NCI-H524 treated with DMSO at 0.1 percent for 48 hours (cell line): ENCODE measurements around the gene GIPC2.
"Not testable (repeated sequence)": the region's sequence is repeated elsewhere in the genome, so short reads cannot be mapped to it uniquely, and the experiment has no call there.

ENCODE experiments used
- DNase-seq: peaks from one replicate; lab custom pipeline; 2025; lab: John Stamatoyannopoulos, UW

Gene GIPC2, protein sequence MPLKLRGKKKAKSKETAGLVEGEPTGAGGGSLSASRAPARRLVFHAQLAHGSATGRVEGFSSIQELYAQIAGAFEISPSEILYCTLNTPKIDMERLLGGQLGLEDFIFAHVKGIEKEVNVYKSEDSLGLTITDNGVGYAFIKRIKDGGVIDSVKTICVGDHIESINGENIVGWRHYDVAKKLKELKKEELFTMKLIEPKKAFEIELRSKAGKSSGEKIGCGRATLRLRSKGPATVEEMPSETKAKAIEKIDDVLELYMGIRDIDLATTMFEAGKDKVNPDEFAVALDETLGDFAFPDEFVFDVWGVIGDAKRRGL

DNA sequence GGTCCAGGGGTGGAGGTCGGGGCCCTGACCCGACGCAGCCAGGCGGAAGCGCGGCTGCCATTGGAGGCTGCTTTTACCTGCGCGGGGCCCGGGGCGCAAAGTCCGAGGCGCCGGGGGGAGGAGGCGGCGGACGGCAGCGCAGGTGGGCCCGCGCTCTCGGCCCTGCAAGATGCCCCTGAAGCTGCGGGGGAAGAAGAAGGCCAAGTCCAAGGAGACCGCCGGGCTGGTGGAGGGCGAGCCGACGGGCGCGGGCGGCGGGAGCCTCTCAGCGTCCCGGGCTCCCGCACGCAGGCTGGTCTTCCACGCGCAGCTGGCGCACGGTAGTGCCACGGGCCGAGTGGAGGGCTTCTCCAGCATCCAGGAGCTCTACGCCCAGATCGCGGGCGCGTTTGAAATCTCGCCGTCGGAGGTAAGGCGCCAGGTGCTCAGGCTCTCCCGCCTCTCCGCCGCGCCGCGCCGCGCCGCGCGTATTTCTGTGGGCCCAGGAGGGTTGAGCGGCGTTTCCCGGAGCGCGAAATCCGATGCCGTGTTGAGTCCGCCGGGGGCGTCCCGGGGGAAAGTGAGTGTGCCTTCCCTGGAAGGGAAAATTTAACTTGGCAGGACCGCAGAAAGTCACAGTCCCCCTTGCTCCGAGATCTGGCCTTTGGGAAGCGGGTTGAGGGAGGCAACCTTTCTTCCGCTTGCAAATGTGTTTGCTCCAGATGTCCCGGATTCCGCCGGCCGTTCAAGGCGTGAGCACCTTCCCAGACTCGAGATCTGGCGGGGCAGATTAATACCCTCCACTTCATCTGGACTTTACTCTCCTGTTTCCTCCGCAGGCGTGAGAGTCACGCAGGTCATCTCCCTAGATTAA lies at the start of gene GIPC2:
GIPC2 (plus strand) TSS at position 41 of the 853 bp plus-strand sequence; CDS start at position 170, 129 bp downstream.
- peak; percentile 24 for DNase-seq

DNA sequence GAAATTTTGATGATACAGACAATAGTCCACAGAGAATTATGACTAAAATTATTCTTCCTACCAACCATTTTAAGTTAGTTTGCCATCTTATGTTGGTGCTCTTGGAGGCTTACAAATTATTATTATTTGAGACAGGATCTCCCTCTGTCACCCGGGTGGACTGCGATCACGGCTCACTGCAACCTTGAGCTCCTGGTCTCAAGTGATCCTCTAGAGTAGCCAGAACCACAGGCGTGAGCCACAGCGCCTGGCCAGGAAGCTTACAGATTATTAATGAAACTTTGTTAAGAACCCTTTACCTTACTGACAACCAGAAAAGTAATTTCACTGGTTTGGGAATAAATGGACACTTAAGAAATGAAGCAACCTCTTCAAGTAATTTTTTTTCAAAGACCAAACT lies 49.0 kb upstream of the GIPC2 start:
- DNase-seq, result no peak

DNA sequence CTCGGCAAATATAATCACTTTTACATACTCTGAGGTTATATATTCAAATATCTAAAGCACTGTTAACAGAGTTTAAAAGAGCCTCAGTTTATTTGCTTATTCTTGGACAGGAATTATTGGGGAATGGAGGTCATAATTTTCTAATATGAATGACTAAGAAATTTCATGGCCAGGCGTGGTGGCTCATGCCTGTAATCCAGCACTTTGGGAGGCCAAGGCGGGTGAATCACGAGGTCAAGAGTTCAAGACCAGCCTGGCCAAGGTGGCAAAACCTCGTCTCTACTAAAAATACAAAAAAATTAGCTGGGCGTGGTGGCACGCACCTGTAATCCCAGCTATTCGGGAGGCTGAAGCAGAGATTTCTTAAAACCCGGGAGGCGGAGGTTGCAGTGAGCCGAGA lies 45.2 kb upstream of the GIPC2 start:
- not testable (repeated sequence) for DNase-seq

DNA sequence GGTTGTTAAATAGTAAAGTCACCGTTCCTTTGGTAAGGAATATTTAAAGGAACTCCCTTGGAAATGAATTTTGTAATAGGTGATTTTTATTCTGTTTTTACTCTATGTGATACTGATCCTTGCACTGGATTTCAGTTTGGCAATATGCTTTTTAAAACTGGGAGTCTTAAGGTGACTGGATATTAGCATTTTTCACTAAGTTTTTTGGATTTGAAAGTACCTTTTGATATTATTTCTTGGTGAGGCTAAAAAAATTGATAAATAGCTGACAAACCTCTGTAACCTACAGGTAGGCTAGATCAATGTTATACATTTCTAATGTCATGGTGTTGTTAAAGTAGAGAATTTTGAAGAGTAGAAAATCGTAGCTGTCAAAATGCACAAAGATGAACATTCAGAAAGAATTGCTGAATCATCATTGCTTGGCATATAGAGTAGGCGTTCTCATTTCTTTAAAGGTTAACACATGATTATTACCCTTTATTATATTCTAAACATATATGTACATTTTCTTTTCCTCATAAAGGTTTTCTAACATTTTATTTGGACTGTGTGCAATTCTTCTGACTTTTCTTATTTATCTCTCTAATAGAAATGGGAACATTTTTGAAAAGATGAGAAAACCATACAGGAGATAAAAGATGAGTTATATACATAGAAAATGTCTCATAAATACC lies 42.6 kb upstream of the GIPC2 start:
- DNase-seq, result no peak

DNA sequence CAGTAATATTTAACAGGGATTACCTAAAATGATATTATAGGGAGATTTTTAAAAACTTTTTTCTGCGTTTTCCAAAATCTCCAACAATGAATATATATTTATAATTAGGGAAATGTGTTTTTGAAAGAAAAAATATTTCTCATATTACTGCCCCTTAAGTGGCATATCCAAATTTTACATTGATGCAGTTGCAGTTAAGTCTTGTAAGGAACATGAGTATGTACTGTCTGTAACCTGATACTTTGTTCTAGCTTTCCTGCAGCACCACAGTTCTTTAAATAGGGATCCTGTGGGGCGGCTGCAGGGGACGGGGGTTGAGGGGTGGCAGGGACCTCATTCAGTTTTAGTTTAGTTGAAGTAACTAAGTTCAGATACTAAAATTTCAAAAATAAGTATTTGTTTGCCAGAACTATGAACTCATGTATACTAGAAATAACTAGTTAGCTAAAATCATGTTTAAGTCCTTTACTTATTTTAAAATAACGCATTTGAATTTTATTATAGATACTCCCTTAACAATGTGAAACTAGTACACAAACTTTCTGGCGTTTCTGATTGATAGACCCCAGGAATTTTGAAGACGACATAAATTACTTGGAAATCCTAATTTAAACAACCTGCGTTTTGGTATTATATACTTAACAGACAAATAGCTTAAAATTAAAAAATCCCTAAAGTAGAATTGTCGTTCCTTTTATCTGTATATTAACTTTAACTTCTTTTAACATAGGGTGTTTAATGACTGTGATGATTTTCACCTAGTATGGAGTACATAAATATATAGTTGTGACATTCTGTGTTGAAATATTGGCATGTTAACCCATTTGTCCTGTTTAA lies 41.7 kb upstream of the GIPC2 start:
- DNase-seq, result peak; percentile 16

DNA sequence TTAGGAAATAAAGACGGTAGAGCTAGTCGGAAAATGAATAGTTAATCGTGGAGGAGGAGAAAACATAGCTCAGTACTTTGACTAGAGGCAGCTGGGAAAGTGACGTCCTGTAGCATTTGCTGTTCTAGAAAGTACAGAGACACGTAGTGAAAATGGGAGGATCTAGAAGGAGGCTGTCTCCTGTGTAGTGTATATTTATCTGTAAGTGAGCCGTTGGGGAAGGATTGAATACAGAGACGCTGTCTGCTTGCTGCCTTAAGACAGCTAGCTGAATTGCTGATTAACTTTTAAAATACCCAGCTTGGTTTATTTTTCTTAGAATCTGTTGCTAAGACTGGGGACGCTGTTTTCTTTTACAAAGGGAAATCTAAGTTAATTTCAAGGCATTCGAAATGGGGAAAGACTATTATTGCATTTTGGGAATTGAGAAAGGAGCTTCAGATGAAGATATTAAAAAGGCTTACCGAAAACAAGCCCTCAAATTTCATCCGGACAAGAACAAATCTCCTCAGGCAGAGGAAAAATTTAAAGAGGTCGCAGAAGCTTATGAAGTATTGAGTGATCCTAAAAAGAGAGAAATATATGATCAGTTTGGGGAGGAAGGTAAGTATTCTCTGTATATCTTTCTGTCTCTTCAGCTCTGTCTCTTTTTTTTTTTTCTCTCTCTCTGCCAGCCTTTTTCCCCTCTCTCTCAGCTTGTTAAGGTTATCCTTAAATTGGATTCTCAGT lies 40.9 kb upstream of the GIPC2 start, which contains the start of gene DNAJB4:
DNAJB4 (plus strand) TSS at position 221 of the 729 bp plus-strand sequence; CDS start at position 393, 172 bp downstream.
- DNase-seq, result peak; percentile 62

DNA sequence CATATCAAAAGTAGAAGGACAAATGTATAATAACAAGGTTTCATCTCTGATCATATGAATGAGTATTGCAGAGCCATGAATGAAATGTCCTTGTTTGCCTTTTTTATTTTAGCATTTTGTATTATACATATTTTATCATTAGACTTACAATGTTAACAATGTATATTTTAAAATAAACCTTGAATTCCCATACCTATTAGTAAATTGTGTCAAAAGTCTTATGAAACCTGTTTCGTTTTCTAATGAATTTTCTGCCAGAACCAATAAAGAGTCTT lies 40.4 kb upstream of the GIPC2 start:
- no peak for DNase-seq

DNA sequence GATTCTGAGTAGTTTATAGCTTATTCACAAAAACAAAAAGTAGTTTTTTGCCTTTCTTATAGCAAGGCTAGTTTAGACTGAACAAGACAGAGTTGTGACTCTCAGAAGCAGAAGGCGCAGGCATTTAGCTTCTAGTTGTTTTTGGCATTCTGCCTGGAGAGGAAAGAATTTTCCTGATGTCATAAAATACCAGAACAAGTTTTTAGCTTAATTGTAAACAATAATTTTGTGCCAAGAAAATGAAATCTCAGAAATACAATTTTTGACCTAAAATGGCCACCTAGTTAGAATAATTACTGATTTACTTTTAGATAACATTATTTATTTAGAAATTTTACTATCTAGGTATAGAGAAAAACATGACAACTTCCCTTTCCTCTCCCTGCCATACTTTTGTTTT lies 40.0 kb upstream of the GIPC2 start:
- no peak for DNase-seq

DNA sequence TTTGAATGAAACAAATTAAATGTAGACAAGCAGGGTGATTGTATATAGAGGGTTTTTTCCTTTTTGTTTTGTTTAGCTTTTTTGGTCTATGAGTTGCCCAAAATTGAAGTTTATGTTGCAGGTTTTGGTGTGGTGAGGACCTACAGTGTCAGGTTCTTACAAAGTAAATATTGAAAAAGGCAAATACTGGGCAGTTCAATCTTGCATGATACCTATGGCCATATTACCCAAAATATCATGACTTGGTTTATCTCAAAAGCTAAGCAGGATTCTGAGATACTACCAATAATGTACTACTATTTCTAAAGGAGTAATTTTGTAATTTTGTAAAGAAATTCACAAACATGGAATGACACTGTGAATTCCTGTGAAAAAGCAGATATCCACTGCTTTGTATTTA lies 39.2 kb upstream of the GIPC2 start:
- DNase-seq, result no peak

DNA sequence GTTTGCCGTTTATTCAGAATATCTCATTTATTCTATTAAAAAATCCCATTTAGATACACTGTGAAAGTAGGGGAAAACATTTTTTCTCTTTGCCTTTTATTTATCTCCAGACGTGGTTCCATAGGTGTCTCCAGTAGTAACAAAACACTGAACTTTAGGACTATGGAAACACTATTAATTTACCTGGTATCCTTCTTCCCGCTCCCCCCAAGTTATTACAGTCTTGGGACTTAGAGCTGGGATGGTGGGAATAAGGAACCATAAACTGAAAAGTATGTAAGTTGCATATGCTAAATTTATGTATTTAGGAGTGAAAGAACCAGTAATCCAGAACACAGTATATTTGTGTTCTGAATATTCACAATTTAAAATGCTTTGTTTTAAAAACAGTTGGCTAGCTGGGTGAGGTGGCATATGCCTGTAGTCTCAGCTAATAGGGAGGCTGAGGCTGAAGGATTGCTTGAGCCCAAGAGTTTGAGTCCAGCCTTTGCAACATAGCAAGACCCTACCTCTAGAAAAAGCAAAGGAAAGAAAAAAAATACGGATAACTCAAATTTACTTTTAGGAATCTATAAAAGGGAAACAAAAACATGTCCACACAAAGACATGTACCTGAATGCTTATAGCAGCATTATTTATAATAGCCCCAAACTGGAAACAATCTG lies 38.0 kb upstream of the GIPC2 start:
- DNase-seq, result no peak

DNA sequence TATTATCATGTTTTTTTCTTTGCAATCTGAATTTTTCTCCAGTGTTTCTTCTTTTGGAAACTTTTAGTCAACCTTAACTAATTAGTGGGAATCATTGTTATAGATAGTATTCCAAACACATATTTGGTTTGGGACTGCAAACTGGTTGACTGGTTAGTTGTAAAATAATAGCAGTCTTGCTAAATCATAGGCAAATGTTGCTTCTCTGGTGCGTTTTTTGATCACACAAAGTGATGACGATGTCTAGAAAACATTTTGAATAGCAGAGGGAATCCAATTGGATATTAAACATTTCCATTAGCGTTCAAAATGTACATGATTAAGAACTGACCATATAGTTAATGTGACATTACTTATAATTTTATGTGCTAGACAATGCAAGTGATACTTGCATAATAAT lies 36.5 kb upstream of the GIPC2 start:
- DNase-seq, result no peak

DNA sequence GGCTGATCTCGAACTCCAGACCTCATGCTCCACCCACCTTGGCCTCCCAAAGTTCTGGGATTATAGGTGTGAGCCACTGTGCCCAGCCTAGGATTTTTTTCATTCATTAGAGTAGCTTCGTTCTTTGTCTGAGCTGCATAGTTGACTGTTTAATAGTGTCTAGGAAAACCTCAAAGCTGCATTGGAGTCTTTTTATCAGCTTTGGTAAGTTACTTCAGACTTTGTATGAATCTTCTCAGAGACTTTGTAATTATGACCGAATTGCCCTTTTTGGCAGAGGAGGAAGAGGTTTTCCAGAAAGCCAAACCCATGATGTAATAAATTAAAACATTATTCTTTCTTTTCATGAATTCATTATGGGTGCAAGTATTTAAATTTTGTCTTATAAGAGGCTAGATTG lies 35.9 kb upstream of the GIPC2 start:
- no peak for DNase-seq

DNA sequence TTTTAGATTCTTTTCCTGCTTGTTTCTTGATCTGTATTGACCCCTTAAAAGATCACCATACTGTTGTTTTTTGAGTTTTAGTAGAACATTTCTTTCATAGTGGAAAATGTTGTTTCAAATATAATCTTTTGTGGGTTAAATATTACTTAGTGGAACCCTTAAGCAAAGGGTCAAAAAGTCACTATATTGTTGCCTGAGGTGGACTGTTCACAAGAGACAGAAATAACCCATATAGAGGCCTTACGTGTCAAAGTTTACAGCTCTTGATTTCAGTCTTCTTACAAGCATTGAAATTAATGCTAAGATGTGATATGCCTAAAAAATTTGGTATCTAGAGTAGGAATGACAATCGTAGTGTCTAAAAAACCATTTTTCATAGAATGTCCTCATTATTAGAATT lies 34.7 kb upstream of the GIPC2 start:
- DNase-seq, result no peak

DNA sequence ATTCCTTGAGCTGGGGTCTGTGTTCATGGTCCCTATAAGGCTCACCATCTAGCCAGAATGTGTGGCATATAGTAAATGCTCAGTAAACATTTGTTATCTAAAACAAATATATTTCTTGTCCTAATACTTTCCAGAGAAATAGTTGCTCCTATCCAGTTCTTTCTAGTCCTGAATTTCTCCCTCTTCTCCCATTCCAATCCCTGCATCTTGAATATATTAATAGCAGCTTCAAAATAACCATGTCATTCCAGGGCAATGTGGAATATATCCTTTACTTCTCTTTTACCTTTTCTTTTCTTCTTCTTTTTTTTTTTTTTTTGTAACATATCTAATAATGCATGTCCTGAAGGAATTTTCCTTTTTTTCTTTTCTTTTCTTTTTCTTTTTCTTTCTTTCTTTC lies 30.6 kb upstream of the GIPC2 start:
- no peak for DNase-seq

DNA sequence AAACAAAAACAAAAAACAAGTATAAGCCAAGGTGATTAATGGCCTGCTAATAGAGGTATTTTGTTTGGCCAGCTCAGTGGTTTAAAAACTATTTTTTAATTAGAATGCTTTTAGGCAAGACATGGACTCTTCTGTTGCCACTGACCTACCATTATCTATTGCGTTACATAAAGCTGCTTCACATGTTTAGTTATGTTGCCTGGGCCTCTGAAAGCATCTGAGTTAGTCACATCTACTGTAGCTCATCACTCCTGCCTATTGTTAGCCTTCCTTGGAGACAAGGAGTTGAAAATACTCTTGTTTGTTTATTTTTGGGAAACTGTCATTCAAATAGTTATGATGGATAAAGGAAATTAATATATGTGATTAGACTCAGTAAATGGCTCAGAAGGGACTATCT lies 26.7 kb upstream of the GIPC2 start:
- no peak for DNase-seq

DNA sequence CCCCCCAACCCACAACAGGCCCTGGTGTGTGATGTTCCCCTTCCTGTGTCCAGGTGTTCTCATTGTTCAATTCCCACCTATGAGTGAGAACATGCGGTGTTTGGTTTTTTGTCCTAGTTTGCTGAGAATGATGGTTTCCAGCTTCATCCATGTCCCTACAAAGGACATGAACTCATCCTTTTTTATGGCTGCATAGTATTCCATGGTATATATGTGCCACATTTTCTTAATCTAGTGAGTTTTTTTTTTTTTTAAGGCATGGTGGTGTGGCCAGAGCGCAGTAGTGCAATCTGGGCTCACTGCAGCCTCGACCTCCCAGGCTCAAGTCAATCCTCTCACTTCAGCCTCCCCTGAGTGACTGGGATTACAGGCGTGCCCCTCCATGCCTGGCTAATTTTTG lies 24.6 kb upstream of the GIPC2 start:
- not testable (repeated sequence) for DNase-seq

DNA sequence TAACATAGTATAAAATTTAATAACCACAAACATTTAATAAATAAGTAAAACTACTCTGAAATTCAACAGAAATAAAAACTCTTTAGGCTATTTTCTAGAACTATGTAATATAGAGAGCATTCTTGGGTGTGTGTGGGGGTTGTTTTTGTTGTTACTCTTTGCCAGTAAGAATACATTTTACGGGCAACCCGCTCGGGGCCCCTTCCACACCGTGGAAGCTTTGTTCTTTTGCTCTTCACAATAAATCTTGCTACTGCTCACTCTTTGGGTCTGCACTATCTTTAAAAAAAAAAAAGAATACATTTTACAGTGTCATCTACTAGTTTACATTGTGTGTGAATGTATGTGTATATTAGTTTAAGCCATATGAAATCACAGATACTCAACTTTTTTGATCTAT lies 16.0 kb upstream of the GIPC2 start:
- no peak for DNase-seq

DNA sequence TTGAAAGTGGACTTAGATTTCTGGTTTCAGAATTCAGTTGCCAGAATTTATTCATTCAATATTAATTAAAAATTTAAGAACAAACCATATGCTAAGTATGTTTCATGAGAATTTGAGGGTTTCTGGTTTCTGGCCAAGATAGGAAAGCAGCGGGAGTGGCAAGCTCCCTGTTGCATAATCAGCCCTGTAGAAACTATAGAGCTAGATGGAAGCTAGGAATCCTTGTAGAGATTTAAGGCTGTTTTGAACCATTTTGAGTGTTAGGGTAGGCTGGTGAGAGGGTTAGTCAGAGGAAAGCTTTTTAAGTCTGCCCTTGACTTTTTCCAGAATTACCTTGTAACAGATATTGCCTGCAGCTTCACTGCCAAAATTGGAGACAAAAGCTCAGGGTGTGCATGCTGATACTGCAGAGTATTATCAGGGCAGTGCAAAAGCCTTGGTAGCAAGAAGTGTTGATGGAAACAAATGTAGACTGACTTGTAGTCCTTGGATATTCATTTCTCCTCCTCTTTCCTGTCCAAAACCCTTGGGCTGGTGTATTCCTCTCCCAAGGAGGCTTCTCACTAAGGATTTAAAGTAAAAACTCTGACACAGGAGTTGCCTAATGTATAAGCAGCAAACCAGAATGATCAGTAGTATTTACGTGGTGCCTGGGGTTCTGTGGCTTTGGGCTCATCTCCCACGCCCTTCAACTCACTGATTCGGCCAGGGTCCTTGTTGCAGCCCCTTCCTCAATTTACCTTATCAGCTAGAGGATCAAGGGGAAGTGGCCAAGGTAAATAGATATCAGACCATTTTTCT lies 12.6 kb upstream of the GIPC2 start:
- no peak for DNase-seq

DNA sequence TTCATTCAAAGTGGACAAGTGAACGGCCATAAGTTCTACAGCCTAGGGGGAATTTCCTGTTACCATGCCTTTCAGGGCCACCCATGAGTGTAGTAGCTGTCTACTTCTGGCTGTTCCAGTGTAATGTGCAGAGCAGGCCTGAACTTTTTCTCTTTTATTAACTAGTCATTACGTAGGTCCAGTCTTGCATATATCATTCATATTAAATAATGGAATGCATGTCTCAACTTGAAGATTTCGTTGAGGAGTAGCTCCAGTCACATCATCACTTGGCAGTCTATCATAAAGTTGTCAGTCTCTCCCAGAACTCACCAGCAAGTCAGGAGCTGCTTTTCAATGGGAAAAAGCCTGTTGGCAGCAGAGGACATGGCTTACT lies 12.0 kb upstream of the GIPC2 start:
- DNase-seq, result no peak

DNA sequence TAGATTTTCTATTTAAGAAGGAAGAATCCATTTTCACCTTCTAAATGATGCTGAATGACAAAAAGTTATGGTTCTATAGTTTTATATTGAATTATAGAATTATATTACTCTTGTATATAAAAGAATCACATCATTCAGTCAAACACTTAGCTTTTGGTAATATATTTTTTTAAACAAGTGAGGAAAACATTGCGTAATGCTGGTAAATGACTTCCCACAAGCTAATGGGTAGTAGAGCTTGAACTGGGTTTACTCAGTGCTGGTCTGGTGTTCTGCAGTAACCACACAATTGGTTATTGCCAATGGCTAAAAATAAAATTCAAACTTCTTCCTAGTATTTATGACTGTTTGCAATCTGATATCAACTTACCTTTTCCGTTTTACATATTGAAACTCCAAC lies 10.6 kb upstream of the GIPC2 start:
- DNase-seq, result no peak
